Bronchial epithelial cell (primary cell): ENCODE results near the gene RNU1-3. TPM values are rescaled to one million over a fixed set of nuclear protein-coding genes. Genes with fewer than 3 reads are reported as not detected.
"Not testable (repeated sequence)": the region's sequence is repeated elsewhere in the genome, so short reads cannot be mapped to it uniquely, and the experiment has no call there.

Experiments
- DNase-seq: peaks from one replicate; pipeline ENCODE4 v3.0.0-alpha.2; 2010; ENCODE audit warnings: low read depth
- FAIRE-seq: peaks from 2 replicates; lab custom pipeline; 2011; peaks lifted over from hg19 to GRCh38; lab: Jason Lieb, UNC
- H3K27me3 ChIP-seq: 2 replicates; pipeline ENCODE4 v1.5.1; 2011; ENCODE audit warnings: low read length; ENCODE audit not compliant: control insufficient read depth, insufficient read depth
- H3K36me3 ChIP-seq: 2 replicates; pipeline ENCODE4 v1.5.1; 2011; ENCODE audit warnings: low read length; ENCODE audit not compliant: control insufficient read depth, insufficient read depth
- H3K4me3 ChIP-seq: 2 replicates; pipeline ENCODE4 v1.5.1; 2011; ENCODE audit warnings: mild to moderate bottlenecking, low read depth, low read length, control low read depth
- CTCF ChIP-seq: IDR thresholded peaks from 2 replicates; pipeline ENCODE4 v1.5.1; 2011; ENCODE audit warnings: mild to moderate bottlenecking, moderate library complexity, low read length, control low read depth, inconsistent platforms; ENCODE audit not compliant: insufficient read depth, severe bottlenecking
- total RNA-seq: library from RNA; depleted of rRNA; stranded (reverse); fragments of >200 nt; gene quantifications from 2 replicates; pipeline ENCODE4 v1.2.1, GENCODE V29; 2014

RNU1-3 gene
- total RNA-seq, 1 donor from 2014 or later: 5,262 TPM

GRCh38 chr1:16625497-16626408 is 41.0 kb downstream of the RNU1-3 start:
- Histone ChIP-seq H3K27me3 (no peaks in the 10 kb centered on the region), H3K4me3 (no peak overlapping the region), H3K36me3 (peaks cover 21% of the 10 kb centered on the region)
- DNase-seq: no peak
- TF ChIP-seq CTCF: no peak
- no peak for FAIRE-seq

- not testable (repeated sequence) for FAIRE-seq, H3K4me3 ChIP-seq, H3K27me3 ChIP-seq
- peaks cover 17% of the 10 kb centered on the region for H3K36me3 ChIP-seq
- DNase-seq: peak; percentile 100
Measured at GRCh38 chr1:16623812-16624719, 42.7 kb downstream of the RNU1-3 start.

DNA sequence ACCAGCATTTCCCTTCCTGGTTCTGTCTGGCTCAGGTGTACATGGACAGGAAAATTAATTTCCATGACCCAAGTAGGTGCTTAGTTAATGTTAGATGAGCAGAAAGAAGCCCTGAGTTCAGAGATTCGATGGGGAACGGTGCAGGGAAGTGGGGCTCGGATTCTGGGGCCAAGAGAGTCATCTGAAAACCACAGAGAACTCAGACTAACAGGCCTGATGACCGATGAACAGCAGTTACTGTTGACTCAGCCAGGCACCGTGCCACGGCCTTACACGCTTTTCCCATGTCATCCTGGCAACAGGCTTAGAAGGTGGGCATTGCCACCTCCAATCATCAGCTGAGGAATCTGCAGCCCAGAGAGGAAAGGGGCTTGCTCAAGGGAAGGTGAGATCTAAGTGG is 43.4 kb downstream of the RNU1-3 start:
- H3K4me3 ChIP-seq, H3K27me3 ChIP-seq: not testable (repeated sequence)
- DNase-seq (peak; percentile 100), FAIRE-seq (peak; percentile 100)
- peaks cover 15% of the 10 kb centered on the region for H3K36me3 ChIP-seq

GRCh38 chr1:16621681-16622315 is 45.0 kb downstream of the RNU1-3 start:
- DNase-seq, H3K4me3 ChIP-seq, H3K27me3 ChIP-seq: not testable (repeated sequence)
- H3K36me3 ChIP-seq: peaks cover 14% of the 10 kb centered on the region
- FAIRE-seq: peak; percentile 52

- no peak for DNase-seq
- H3K4me3 ChIP-seq: no peak overlapping the region
- H3K27me3 ChIP-seq: no peaks in the 10 kb centered on the region
- peak; percentile 89 for FAIRE-seq
- no peak for TF ChIP-seq CTCF
- peaks cover 11% of the 10 kb centered on the region for H3K36me3 ChIP-seq
Measured at GRCh38 chr1:16621300-16621658, 45.5 kb downstream of the RNU1-3 start.

DNA sequence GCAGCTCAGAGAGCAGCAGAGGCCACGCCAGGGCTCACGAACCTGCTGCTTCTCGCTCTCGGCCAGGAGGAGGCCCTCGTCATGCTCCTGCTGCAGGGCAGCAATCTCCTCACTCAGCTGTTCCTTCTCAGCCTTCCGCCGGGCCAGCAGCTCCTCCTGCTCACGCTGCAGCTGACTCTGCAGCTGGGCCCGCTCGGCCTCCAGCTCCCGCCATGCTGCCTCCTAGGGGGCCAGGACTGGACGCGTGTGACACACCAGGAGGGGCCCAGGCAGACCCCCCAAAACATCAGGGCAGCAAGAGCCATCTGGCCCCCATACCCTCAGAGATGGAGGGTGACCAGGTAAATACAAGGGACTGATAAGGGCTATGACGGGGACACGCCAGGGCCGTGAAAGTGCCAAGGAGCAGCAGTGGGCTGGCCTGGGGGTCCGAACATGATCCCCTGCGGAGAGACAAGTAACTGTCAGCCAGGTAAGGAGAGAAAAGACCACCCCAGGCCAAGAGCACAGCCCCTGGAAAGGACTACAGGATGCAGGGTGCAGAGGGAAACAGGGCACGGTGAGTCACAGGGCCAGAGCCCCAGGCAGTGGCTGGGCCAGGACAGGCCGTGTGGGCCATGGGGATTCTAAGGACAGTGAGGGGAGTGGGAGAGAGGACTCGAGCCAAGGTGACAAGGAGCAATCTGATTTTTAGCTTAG is 46.8 kb downstream of the RNU1-3 start:
- not testable (repeated sequence) for H3K4me3 ChIP-seq, DNase-seq, H3K27me3 ChIP-seq, H3K36me3 ChIP-seq
- FAIRE-seq: peak; percentile 70

GRCh38 chr1:16618719-16619118 is 48.0 kb downstream of the RNU1-3 start:
- FAIRE-seq: no peak
- Histone ChIP-seq H3K36me3 (peaks cover 3% of the 10 kb centered on the region), H3K27me3 (peaks cover 3% of the 10 kb centered on the region), H3K4me3 (no peak overlapping the region)
- no peak for DNase-seq
- no peak for TF ChIP-seq CTCF
